ENCODE results near the gene ARID2. TPM values are rescaled to one million over a fixed set of nuclear protein-coding genes. Genes with fewer than 3 reads are reported as not detected.

Gene ARID2
- total RNA-seq, 1 experiment from 2014 or later, result 15.4 TPM

DNA sequence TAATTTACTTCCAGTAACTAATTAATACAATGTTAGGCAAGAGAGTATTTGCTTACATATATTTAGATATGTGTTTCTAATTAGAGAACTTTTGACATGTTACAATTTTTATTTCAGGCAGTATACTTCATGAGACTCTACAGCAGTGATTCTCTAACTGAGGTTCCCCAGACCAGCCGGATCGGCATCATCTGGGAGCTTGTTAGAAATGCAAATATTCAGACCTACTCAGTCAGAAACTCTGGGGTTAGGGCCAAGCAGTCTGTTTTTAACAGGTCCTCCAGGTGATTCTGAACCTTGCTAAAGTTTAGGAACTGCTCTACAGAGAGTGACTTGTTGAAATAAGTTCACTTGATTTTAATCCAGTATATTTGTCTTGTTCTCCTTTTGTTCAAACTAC is 46.5 kb downstream of the ARID2 start:
- Histone ChIP-seq H3K36me3 (ENCODE audit: low read depth, low read length) (no peaks in the 10 kb centered on the region), H3K27ac (ENCODE audit: low read length) (no peak overlapping the region), H3K9me2 (replicated peaks; ENCODE audit: low read length) (no peaks in the 10 kb centered on the region), H3K9me3 (ENCODE audit: low read length) (no peaks in the 10 kb centered on the region), H2AFZ (ENCODE audit: low read length) (no peak overlapping the region), H3F3A (ENCODE audit: low read length, unreplicated experiment) (no peaks in the 10 kb centered on the region), H3K4me1 (ENCODE audit: insufficient read depth, low read length) (peaks cover 5% of the 10 kb centered on the region; the same call in 1 of the 2 replicates), H3K27me3 (ENCODE audit: low read length) (no peaks in the 10 kb centered on the region), H4K20me1 (ENCODE audit: low read length) (no peaks in the 10 kb centered on the region), H3K4me3 (ENCODE audit: low read length) (no peak overlapping the region), H3K9ac (ENCODE audit: low read length) (no peak overlapping the region), H3K79me2 (ENCODE audit: low read length) (peaks cover 16% of the 10 kb centered on the region), H3K4me2 (ENCODE audit: low read length) (no peak overlapping the region)
- BruUV-seq (replicated peaks), result no TSS peak
- ATAC-seq (no peak), DNase-seq (no peak)
- intact Hi-C loops (cut with micrococcal nuclease), result no loop called here
- ChIA-PET CTCF (no interaction called here), POLR2A (ENCODE audit: unreplicated experiment) (no interaction called here)
- TF ChIP-seq EZH2 (IDR thresholded peaks at IDR 0.05; ENCODE audit: low read length, unreplicated experiment) (no peak), EZH2phosphoT487 (IDR thresholded peaks at IDR 0.05; ENCODE audit: borderline replicate concordance, low read length) (no peak)
- TF ChIP-seq, protein P1, sequence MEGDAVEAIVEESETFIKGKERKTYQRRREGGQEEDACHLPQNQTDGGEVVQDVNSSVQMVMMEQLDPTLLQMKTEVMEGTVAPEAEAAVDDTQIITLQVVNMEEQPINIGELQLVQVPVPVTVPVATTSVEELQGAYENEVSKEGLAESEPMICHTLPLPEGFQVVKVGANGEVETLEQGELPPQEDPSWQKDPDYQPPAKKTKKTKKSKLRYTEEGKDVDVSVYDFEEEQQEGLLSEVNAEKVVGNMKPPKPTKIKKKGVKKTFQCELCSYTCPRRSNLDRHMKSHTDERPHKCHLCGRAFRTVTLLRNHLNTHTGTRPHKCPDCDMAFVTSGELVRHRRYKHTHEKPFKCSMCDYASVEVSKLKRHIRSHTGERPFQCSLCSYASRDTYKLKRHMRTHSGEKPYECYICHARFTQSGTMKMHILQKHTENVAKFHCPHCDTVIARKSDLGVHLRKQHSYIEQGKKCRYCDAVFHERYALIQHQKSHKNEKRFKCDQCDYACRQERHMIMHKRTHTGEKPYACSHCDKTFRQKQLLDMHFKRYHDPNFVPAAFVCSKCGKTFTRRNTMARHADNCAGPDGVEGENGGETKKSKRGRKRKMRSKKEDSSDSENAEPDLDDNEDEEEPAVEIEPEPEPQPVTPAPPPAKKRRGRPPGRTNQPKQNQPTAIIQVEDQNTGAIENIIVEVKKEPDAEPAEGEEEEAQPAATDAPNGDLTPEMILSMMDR (conservative IDR thresholded peaks at IDR 0.05; ENCODE audit: low read depth, low read length), result no peak

DNA sequence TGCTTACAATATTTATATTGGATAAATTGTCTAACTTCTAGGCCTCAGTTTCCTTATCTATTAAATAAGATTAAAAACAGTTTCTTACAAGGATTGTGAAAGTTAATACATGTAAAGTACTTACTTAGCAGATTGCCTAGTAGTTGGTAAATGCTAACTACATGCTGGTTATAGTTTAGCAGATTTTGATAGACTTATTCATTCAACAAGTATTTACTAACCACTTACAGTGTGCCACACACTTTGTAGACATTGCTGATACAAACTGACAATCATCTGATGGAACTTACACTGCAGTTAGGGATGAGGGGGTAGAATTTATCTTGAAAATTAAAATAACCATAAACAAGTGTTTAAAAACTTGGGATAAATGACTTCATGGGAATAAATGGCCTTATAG is 50.4 kb downstream of the ARID2 start:
- intact Hi-C loops (cut with micrococcal nuclease), result no loop called here

DNA sequence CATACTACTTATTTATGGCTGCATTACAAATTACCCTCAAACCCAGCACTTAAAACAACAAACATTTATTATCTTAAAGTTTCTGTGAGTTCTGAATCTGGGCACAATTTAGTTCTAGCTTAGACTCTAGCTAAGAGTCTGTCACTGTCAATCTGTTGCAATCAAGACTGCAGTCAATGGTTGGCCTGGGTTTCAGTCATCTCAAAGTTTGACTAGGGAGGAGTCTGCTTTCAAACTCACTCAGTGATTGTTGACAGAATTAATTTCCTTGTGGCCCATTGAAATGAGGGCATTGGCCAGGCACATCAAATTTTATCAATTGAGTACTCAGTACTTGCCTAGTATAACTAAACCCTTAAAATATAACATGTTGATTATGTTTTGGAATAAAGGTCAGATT is 51.6 kb downstream of the ARID2 start:
- H2AFZ ChIP-seq (ENCODE audit: low read length), result no peak overlapping the region

More for the DNA sequence above, 50.4 kb downstream of the ARID2 start:
- Histone ChIP-seq H3K36me3 (ENCODE audit: low read depth, low read length) (no peaks in the 10 kb centered on the region), H3K9ac (ENCODE audit: low read length) (no peak overlapping the region), H3K27ac (ENCODE audit: low read length) (no peak overlapping the region), H3K27me3 (ENCODE audit: low read length) (no peaks in the 10 kb centered on the region), H3K79me2 (ENCODE audit: low read length) (peaks cover 10% of the 10 kb centered on the region), H3K4me1 (ENCODE audit: insufficient read depth, low read length) (no peaks in the 10 kb centered on the region), H3K4me3 (ENCODE audit: low read length) (no peak overlapping the region), H3K4me2 (ENCODE audit: low read length) (no peak overlapping the region), H3F3A (ENCODE audit: low read length, unreplicated experiment) (no peaks in the 10 kb centered on the region), H2AFZ (ENCODE audit: low read length) (no peak overlapping the region), H4K20me1 (ENCODE audit: low read length) (no peaks in the 10 kb centered on the region), H3K9me3 (ENCODE audit: low read length) (no peaks in the 10 kb centered on the region), H3K9me2 (replicated peaks; ENCODE audit: low read length) (no peaks in the 10 kb centered on the region)
- DNase-seq (no peak), ATAC-seq (no peak)
- TF ChIP-seq, protein P1 (conservative IDR thresholded peaks at IDR 0.05; ENCODE audit: low read depth, low read length), result no peak
- no peak for TF ChIP-seq EZH2 (IDR thresholded peaks at IDR 0.05; ENCODE audit: low read length, unreplicated experiment)
- TF ChIP-seq EZH2phosphoT487 (IDR thresholded peaks at IDR 0.05; ENCODE audit: borderline replicate concordance, low read length), result no peak
- ChIA-PET CTCF (no interaction called here), POLR2A (ENCODE audit: unreplicated experiment) (no interaction called here)
- no TSS peak for BruUV-seq (replicated peaks)

More for the DNA sequence above, 51.6 kb downstream of the ARID2 start:
- BruUV-seq (replicated peaks), result no TSS peak
- Histone ChIP-seq H3K36me3 (ENCODE audit: low read depth, low read length) (no peaks in the 10 kb centered on the region), H3K27me3 (ENCODE audit: low read length) (no peaks in the 10 kb centered on the region), H4K20me1 (ENCODE audit: low read length) (no peaks in the 10 kb centered on the region), H3K4me2 (ENCODE audit: low read length) (no peak overlapping the region), H3K79me2 (ENCODE audit: low read length) (peaks cover 7% of the 10 kb centered on the region), H3K9ac (ENCODE audit: low read length) (no peak overlapping the region), H3K4me3 (ENCODE audit: low read length) (no peak overlapping the region), H3K9me3 (ENCODE audit: low read length) (no peaks in the 10 kb centered on the region), H3F3A (ENCODE audit: low read length, unreplicated experiment) (no peaks in the 10 kb centered on the region), H3K4me1 (ENCODE audit: insufficient read depth, low read length) (no peaks in the 10 kb centered on the region), H3K27ac (ENCODE audit: low read length) (no peak overlapping the region), H3K9me2 (replicated peaks; ENCODE audit: low read length) (no peaks in the 10 kb centered on the region)
- no peak for ATAC-seq
- intact Hi-C loops (cut with micrococcal nuclease), result no loop called here
- ChIA-PET POLR2A (ENCODE audit: unreplicated experiment) (interaction anchor here (0.6 kb wide), 1 partner anchor 82 kb away, joined by 6 read pairs; no protein-coding TSS in a partner anchor), CTCF (no interaction called here)
- no peak for TF ChIP-seq EZH2 (IDR thresholded peaks at IDR 0.05; ENCODE audit: low read length, unreplicated experiment)
- TF ChIP-seq, protein P1 (conservative IDR thresholded peaks at IDR 0.05; ENCODE audit: low read depth, low read length), result no peak
- no peak for TF ChIP-seq EZH2phosphoT487 (IDR thresholded peaks at IDR 0.05; ENCODE audit: borderline replicate concordance, low read length)
- DNase-seq, result no peak

Measured in PC-3 (cell line).